ENCODE results near the gene SACS.

SACS gene

DNA sequence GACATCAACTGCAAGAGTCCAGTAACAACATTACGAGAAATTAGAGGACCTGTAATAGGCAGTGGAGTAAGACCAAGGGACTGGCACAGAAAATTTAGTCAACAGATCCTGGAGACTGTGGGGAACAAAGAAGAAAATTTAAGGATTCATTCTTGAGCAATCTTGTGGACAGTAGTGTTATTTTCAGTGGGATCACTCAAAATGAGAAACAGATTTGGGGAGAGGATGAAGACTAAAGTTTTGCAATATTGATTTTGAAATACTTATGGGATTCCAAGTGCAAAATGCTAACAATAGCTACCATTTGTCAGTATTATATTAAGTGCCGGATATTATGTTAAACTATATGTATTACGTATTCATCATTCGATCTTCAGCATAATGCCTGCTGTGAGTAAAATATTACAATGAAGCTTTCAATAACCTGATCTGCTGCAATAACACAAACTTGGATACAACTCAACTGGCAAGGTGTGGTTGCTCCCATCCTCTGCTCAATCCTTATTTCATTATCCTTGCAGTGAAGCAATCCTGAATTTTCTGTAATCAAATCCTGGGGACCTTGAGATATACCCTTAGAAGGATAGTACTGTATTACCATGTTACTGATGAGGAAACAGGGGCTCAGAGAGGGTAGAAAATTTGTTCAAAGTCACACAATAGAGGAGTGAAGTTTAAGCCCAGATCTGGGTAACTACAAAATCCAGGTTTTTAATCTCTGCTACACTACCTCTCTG, 84.2 kb downstream of the SACS start:
- H3K4me1 ChIP-seq (ENCODE audit: insufficient read depth, low read length) = no peaks in the 10 kb centered on the region
- H3K9ac ChIP-seq (ENCODE audit: low read depth, low read length) = no peak overlapping the region
- no peaks in the 10 kb centered on the region for H3K27me3 ChIP-seq (ENCODE audit: insufficient read depth, low read length)
- H3K4me3 ChIP-seq (ENCODE audit: low read length) = no peak overlapping the region
- H3K27ac ChIP-seq (ENCODE audit: low read length) = no peak overlapping the region
- no peaks in the 10 kb centered on the region for H3K9me3 ChIP-seq (ENCODE audit: insufficient read depth, low read depth, low read length)
- H3K36me3 ChIP-seq (ENCODE audit: insufficient read depth, low read depth, low read length) = peaks cover 86% of the 10 kb centered on the region

DNA sequence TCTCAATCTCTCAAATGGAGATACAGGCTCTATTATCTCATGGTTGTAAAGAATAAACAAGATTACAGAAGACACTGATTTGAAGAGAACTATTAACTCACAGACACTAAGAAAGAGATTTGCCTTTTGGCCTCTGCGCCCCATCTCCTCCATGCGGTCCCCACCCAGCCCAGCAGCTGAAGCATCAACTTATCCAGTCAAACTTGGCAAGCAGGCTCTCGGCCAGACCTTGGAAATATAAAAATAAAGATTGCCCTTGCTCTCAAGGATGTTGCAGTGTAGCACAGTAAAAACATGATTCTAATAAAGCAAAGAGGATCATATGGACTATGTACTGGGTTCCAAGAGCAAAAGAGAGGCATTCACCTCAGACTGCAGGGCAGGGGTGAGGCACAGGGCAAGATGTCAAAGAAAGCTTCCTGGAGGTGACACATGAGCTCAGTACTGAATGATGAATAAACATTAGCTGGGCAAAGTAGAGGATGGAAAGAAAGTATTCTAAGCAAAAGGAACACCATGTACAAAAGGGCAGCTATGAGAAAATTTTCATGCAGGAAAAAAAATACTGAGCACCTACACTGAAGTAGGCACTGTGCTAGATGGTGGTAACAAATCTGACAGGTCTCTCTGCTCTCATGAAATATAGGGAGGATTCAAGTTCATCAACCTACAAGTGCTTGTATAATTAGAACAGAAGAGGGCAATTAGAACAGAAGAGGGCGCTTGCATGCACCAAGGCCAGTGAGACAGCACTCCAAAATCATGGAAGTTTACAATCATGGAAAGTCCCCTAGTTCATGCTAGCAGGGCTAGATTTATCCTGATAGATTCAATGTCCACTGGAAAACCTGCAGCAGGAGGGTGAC, 85.0 kb downstream of the SACS start:
- peaks cover 87% of the 10 kb centered on the region for H3K36me3 ChIP-seq (ENCODE audit: insufficient read depth, low read depth, low read length)
- no peaks in the 10 kb centered on the region for H3K27me3 ChIP-seq (ENCODE audit: insufficient read depth, low read length)
- H3K9me3 ChIP-seq (ENCODE audit: insufficient read depth, low read depth, low read length) = no peaks in the 10 kb centered on the region
- no peak overlapping the region for H3K4me3 ChIP-seq (ENCODE audit: low read length)
- H3K9ac ChIP-seq (ENCODE audit: low read depth, low read length) = no peak overlapping the region
- no peaks in the 10 kb centered on the region for H3K4me1 ChIP-seq (ENCODE audit: insufficient read depth, low read length)
- H3K27ac ChIP-seq (ENCODE audit: low read length) = no peak overlapping the region

DNA sequence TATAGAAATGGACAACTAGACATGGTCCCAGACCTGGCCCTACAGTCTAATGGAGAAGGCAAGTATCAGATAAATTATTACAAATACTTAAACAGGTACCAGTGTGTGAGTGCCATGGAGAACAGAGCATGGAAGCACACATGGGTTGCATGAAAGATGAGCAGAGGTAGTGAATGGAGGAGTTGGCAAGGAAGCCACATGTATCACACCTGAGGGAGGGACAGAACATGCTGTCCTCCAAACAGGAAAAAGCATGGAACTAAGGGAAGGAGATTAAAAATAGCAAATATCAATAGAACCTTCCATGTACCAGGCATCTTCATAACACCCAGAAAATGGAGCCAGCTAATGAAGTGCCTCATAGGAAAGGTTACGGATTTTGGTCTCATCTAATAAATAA, 85.9 kb downstream of the SACS start:
- Histone ChIP-seq H3K9me3 (ENCODE audit: insufficient read depth, low read depth, low read length) (peaks cover 1% of the 10 kb centered on the region; the same call in 1 of the 2 replicates), H3K9ac (ENCODE audit: low read depth, low read length) (no peak overlapping the region), H3K4me3 (ENCODE audit: low read length) (no peak overlapping the region), H3K27ac (ENCODE audit: low read length) (no peak overlapping the region), H3K27me3 (ENCODE audit: insufficient read depth, low read length) (no peaks in the 10 kb centered on the region), H3K4me1 (ENCODE audit: insufficient read depth, low read length) (no peaks in the 10 kb centered on the region), H3K36me3 (ENCODE audit: insufficient read depth, low read depth, low read length) (peaks cover 84% of the 10 kb centered on the region)

DNA sequence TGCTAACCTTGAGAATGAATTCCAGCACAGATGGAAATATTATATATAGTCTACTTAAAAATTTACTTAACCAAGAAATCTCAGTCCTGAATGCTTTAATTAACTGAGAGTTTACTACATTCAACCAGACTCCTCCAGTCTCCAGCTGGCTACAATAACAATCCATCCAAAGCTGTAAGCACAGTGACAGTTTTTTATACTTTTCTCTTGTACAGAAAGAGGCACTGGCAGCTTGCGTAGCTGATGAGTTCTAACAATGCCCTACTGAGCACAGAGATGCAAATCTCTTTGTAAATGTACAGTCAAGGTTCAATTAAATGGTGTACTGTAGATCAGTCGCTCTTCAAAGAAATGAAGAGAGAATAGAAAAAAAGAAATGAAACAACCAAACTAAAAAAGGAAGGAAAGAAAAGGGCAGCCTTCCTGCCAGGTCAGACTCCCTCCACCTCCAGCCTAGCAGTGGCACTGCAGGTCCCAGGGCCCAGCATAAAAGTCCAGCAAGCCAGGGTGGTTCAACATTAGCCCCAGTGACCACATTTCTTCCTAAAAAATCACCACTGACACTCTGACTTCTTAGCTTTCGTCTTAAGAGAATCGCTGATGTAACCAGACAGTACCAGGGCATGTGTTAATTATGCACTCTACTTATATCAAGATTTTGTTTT, 88.4 kb downstream of the SACS start:
- no peaks in the 10 kb centered on the region for H3K27me3 ChIP-seq (ENCODE audit: insufficient read depth, low read length)
- no peak overlapping the region for H3K4me3 ChIP-seq (ENCODE audit: low read length)
- H3K36me3 ChIP-seq (ENCODE audit: insufficient read depth, low read depth, low read length) = peaks cover 78% of the 10 kb centered on the region
- no peak overlapping the region for H3K27ac ChIP-seq (ENCODE audit: low read length)
- H3K9ac ChIP-seq (ENCODE audit: low read depth, low read length) = no peak overlapping the region
- no peaks in the 10 kb centered on the region for H3K4me1 ChIP-seq (ENCODE audit: insufficient read depth, low read length)
- peaks cover 20% of the 10 kb centered on the region for H3K9me3 ChIP-seq (ENCODE audit: insufficient read depth, low read depth, low read length)

DNA sequence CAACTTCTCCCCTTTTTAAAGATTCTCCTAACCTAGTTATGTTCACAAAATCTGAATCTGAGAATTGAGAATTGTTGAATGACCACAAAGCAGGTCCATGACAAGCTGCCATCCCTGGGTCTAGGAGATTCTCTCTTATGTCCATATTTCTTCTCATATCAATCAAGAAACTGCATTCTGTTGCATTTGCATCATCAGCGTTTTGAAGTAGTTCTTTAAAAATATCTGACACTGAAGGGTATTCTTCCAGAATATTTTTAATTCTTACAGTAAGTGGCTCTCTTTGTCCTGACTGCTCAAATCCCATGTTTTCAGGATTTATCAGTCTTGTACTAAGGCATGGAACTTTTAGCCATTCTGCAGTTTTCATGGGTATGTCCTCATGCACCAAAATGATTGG, 94.3 kb downstream of the SACS start:
- H3K27me3 ChIP-seq (ENCODE audit: insufficient read depth, low read length) = no peaks in the 10 kb centered on the region
- H3K36me3 ChIP-seq (ENCODE audit: insufficient read depth, low read depth, low read length) = peaks cover 84% of the 10 kb centered on the region
- H3K27ac ChIP-seq (ENCODE audit: low read length) = no peak overlapping the region
- no peaks in the 10 kb centered on the region for H3K4me1 ChIP-seq (ENCODE audit: insufficient read depth, low read length)
- no peak overlapping the region for H3K4me3 ChIP-seq (ENCODE audit: low read length)
- peaks cover 79% of the 10 kb centered on the region for H3K9me3 ChIP-seq (ENCODE audit: insufficient read depth, low read depth, low read length)
- no peak overlapping the region for H3K9ac ChIP-seq (ENCODE audit: low read depth, low read length)

DNA sequence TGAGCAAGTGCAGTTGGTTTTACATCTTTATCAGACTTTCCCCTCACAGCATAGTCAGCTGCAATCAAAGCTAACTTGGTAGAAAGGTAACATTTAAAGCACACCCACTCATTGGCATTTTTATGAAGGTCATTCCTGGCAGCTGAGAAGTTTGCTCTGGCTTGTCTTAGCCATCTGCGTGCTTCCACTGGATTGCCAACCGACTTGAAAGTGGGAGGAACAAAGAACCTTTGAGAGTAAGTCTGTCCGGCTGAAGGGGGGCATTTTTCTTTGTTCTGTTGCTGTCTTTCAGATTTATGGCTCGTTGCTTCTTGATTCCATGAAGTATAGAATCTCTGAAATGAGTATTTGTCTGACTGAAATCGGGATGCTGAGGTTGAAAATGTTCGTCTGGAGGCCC, 103.1 kb downstream of the SACS start:
- Histone ChIP-seq H3K4me3 (ENCODE audit: low read length) (no peak overlapping the region), H3K27ac (ENCODE audit: low read length) (no peak overlapping the region), H3K36me3 (ENCODE audit: insufficient read depth, low read depth, low read length) (peaks cover 47% of the 10 kb centered on the region), H3K27me3 (ENCODE audit: insufficient read depth, low read length) (no peaks in the 10 kb centered on the region), H3K9ac (ENCODE audit: low read depth, low read length) (no peak overlapping the region), H3K9me3 (ENCODE audit: insufficient read depth, low read depth, low read length) (peaks cover 54% of the 10 kb centered on the region), H3K4me1 (ENCODE audit: insufficient read depth, low read length) (no peaks in the 10 kb centered on the region)

DNA sequence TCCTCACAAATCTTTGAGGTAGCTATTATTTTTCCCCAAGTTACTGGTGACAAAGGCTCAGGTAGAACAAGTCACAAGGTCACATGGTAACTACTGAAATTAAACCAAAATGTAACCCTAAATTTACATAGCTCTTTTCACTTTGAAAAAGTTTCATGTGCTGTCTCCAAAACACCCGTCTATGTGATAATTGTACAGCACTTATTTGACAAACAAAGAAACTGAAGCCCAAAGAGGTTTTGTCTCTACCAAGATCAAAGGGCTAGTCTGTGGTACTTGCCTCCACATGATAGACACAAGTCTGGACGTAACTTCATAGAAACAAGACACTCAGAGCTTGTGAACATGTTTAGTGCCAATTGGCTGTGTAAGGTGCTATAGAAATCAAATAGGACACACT, 108.3 kb downstream of the SACS start:
- Histone ChIP-seq H3K9ac (ENCODE audit: low read depth, low read length) (no peak overlapping the region), H3K4me3 (ENCODE audit: low read length) (no peak overlapping the region), H3K27me3 (ENCODE audit: insufficient read depth, low read length) (no peaks in the 10 kb centered on the region), H3K9me3 (ENCODE audit: insufficient read depth, low read depth, low read length) (peaks cover 3% of the 10 kb centered on the region; the same call in 1 of the 2 replicates), H3K4me1 (ENCODE audit: insufficient read depth, low read length) (no peaks in the 10 kb centered on the region; the same call in 1 of the 2 replicates), H3K27ac (ENCODE audit: low read length) (no peak overlapping the region), H3K36me3 (ENCODE audit: insufficient read depth, low read depth, low read length) (0 out of 2 replicates have a peak, but pooled peaks cover 4% of the 10 kb centered on the region)

DNA sequence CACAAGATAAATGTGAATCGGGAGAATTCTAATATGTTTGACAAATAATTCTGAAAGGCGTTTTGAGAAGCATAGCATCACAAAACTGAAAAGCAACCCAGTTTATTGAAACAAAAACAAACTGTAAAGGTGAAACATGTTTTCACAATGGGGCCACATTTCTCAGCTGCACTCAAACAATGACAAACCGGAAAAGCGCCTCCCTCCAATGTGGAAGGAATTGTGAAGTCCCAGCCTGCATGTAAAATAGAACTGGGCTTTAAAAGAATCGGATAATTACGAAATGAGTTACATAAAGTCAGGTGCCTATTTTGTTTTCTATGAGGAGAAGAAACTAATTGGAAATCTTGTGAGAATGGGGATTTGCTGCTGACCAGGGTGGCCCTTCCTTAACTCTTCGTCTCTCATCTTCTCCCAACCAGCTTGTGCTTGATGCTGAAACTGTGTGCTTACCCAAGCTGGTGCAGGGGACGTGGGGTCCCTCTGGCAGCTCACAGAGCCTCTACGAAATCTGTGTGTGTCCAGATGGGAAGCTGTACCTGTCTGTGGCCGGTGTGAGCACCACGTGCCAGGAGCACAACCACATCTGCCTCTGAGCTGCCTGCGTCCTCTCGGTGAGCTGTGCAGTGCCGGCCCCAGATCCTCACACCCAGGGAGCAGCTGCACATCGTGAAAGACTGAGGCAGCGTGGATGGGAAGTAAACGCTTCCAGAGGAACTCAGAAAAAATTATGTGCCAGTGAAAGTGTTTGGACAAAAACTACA, 109.4 kb downstream of the SACS start:
- Histone ChIP-seq H3K4me1 (ENCODE audit: insufficient read depth, low read length) (no peaks in the 10 kb centered on the region; the same call in 1 of the 2 replicates), H3K36me3 (ENCODE audit: insufficient read depth, low read depth, low read length) (no peaks in the 10 kb centered on the region), H3K27me3 (ENCODE audit: insufficient read depth, low read length) (no peaks in the 10 kb centered on the region), H3K9me3 (ENCODE audit: insufficient read depth, low read depth, low read length) (no peaks in the 10 kb centered on the region), H3K4me3 (ENCODE audit: low read length) (no peak overlapping the region), H3K9ac (ENCODE audit: low read depth, low read length) (no peak overlapping the region), H3K27ac (ENCODE audit: low read length) (no peak overlapping the region)

DNA sequence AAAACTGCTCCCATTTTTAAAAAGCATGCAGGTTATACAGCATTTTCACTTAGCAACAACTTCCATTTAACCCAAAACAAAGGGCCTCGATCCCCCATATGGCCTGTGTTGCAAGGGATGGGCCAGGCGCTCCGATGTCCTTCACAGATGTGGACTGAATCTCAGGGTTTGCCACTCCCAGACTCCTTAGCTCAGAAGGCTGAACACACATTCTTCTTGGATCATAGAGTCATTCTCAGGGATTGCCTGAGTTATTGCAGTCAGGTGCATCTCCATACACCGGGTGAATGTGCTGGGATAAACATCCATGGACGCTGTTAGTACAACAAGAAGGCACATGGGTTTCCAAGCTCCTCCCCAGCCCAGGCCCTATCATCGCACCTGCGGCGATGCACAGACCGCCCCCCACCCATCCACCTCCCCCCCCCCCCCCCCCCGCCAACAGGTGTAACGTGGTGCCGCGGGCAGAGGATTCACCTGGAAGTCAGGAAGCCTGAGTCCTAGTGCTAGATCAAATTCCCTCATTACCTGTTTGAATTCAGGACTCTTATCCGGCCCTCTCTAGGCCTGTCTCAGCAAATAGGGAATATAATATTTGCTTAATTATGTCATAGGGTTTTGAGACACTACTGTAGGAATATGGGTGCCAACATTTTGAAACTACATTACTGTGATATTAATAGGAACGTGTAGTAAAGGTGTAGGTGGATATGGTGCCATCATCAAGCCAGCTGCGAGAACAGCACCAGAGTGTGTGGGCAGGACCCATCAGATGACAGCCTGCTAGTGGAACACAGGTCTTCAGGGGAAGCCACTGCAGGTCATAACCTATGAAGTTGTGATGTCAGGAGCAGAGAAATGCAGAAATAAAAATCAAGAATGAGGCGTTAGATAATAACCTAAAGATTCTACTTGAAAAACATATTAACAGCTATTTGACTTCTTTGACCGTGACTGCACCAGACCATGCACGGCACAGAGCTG, 110.9 kb downstream of the SACS start:
- H3K9me3 ChIP-seq (ENCODE audit: insufficient read depth, low read depth, low read length) = no peaks in the 10 kb centered on the region
- no peak overlapping the region for H3K4me3 ChIP-seq (ENCODE audit: low read length)
- H3K36me3 ChIP-seq (ENCODE audit: insufficient read depth, low read depth, low read length) = no peaks in the 10 kb centered on the region
- no peak overlapping the region for H3K27ac ChIP-seq (ENCODE audit: low read length)
- H3K9ac ChIP-seq (ENCODE audit: low read depth, low read length) = no peak overlapping the region
- H3K27me3 ChIP-seq (ENCODE audit: insufficient read depth, low read length) = no peaks in the 10 kb centered on the region
- H3K4me1 ChIP-seq (ENCODE audit: insufficient read depth, low read length) = no peaks in the 10 kb centered on the region; the same call in 1 of the 2 replicates

DNA sequence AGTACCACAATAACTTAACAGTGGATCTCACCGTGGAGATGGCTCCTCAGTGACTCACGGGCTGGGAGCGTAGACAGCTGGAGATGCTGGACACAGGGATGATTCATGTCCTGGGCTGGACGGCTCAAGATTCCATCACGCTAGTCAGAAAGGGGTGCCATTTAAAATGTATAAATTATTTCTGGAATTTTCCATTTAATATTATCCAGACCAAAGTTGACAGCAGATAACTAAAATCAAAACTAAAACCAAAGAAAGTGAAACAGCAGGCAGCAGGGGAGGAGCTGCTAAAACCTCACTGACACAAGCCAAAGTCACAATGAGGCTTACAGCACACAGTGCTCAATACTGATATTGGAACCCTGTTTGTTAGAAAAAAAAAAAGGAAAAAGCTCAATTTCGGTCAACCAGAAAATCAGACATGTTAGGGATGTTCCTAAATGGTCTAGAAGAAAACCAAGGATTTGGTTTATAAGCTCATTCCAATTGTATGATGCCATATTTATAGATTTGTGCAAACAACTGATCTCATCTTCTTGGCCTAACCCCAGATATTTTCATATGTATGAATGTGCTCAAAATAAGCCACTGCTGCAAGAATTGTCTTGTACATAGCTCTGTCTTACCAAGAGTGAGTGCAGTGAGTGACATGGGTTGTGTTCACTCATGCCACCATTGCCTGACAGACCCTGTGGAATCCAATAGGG, 111.8 kb downstream of the SACS start:
- no peak overlapping the region for H3K9ac ChIP-seq (ENCODE audit: low read depth, low read length)
- no peaks in the 10 kb centered on the region for H3K9me3 ChIP-seq (ENCODE audit: insufficient read depth, low read depth, low read length)
- no peaks in the 10 kb centered on the region for H3K36me3 ChIP-seq (ENCODE audit: insufficient read depth, low read depth, low read length)
- no peak overlapping the region for H3K27ac ChIP-seq (ENCODE audit: low read length)
- no peak overlapping the region for H3K4me3 ChIP-seq (ENCODE audit: low read length)
- no peaks in the 10 kb centered on the region for H3K27me3 ChIP-seq (ENCODE audit: insufficient read depth, low read length)
- no peaks in the 10 kb centered on the region; the same call in 1 of the 2 replicates for H3K4me1 ChIP-seq (ENCODE audit: insufficient read depth, low read length)
